ENCODE data around the gene LACTB. TPM values are rescaled to one million over a fixed set of nuclear protein-coding genes. Genes with fewer than 3 reads are reported as not detected.

Gene LACTB
- total RNA-seq, 1 experiment from 2014 or later = 17.2 TPM

GRCh38 chr15:63109498-63109897 is 12.2 kb upstream of the LACTB start:
- peaks cover 17% of the 10 kb centered on the region for H3K9me3 Mint-ChIP-seq
- CTCF ChIA-PET = no interaction called here
- no peak overlapping the region for H3K4me3 Mint-ChIP-seq
- TF ChIP-seq ELF4 (CRISPR knock-in tag; IDR thresholded peaks at IDR 0.05; ENCODE audit: low read depth) (no peak), ZNF425 (CRISPR knock-in tag; conservative IDR thresholded peaks at IDR 0.05) (no peak), RELA (CRISPR knock-in tag; IDR thresholded peaks at IDR 0.05; ENCODE audit: borderline replicate concordance) (no peak), SP1 (CRISPR knock-in tag; conservative IDR thresholded peaks at IDR 0.05) (no peak), TEAD4 (CRISPR knock-in tag; IDR thresholded peaks at IDR 0.05) (no peak), SOX15 (CRISPR knock-in tag; IDR thresholded peaks at IDR 0.05) (no peak)
- ATAC-seq (no peak), DNase-seq (ENCODE audit: low spot score) (no peak)
- no peaks in the 10 kb centered on the region for H3K4me1 Mint-ChIP-seq
- H3K36me3 Mint-ChIP-seq = peaks cover 4% of the 10 kb centered on the region
- no peak overlapping the region for H3K27ac Mint-ChIP-seq
- POLR2A ChIA-PET = no interaction called here
- no peaks in the 10 kb centered on the region; the same call in 1 of the 2 replicates for H3K27me3 Mint-ChIP-seq (ENCODE audit: low read depth)

- no peaks in the 10 kb centered on the region for H3K4me1 Mint-ChIP-seq
- H3K4me3 Mint-ChIP-seq = no peak overlapping the region
- ATAC-seq (no peak), DNase-seq (ENCODE audit: low spot score) (no peak)
- no peaks in the 10 kb centered on the region; the same call in 1 of the 2 replicates for H3K27me3 Mint-ChIP-seq (ENCODE audit: low read depth)
- ChIA-PET CTCF (no interaction called here), POLR2A (no interaction called here)
- H3K9me3 Mint-ChIP-seq = peaks cover 13% of the 10 kb centered on the region
- H3K36me3 Mint-ChIP-seq = peaks cover 3% of the 10 kb centered on the region
- TF ChIP-seq ZNF425 (CRISPR knock-in tag; conservative IDR thresholded peaks at IDR 0.05) (no peak), ZNF512 (CRISPR knock-in tag; IDR thresholded peaks at IDR 0.05; ENCODE audit: borderline replicate concordance) (no peak), MYBL2 (CRISPR knock-in tag; IDR thresholded peaks at IDR 0.05) (no peak)
- H3K27ac Mint-ChIP-seq = no peak overlapping the region
Observed at GRCh38 chr15:63109920-63110319, 11.7 kb upstream of the LACTB start.

- Mint-ChIP-seq H3K9me3 (peaks cover 6% of the 10 kb centered on the region), H3K4me3 (no peak overlapping the region), H3K4me1 (no peaks in the 10 kb centered on the region), H3K27ac (no peak overlapping the region), H3K27me3 (ENCODE audit: low read depth) (no peaks in the 10 kb centered on the region; the same call in 1 of the 2 replicates), H3K36me3 (no peaks in the 10 kb centered on the region)
- ATAC-seq (no peak), DNase-seq (ENCODE audit: low spot score) (no peak)
- POLR2A ChIA-PET = no interaction called here
- CTCF ChIA-PET = no interaction called here
- no peak for TF ChIP-seq ZNF396 (CRISPR knock-in tag; IDR thresholded peaks at IDR 0.05; ENCODE audit: borderline replicate concordance)
- no peak for TF ChIP-seq ETV6 (CRISPR knock-in tag; IDR thresholded peaks at IDR 0.05)
- TF ChIP-seq ZBTB43 (CRISPR knock-in tag; IDR thresholded peaks at IDR 0.05) = no peak
- TF ChIP-seq AFF4 (CRISPR knock-in tag; IDR thresholded peaks at IDR 0.05; ENCODE audit: borderline replicate concordance) = no peak
- TF ChIP-seq TP53 (CRISPR knock-in tag; IDR thresholded peaks at IDR 0.05) = no peak
- TF ChIP-seq SP1 (CRISPR knock-in tag; conservative IDR thresholded peaks at IDR 0.05) = no peak
- no peak for TF ChIP-seq FOXJ3 (CRISPR knock-in tag; IDR thresholded peaks at IDR 0.05; ENCODE audit: borderline replicate concordance)
- TF ChIP-seq NR3C1 (CRISPR knock-in tag; conservative IDR thresholded peaks at IDR 0.05; ENCODE audit: low read depth) = no peak
- TF ChIP-seq, protein P1, sequence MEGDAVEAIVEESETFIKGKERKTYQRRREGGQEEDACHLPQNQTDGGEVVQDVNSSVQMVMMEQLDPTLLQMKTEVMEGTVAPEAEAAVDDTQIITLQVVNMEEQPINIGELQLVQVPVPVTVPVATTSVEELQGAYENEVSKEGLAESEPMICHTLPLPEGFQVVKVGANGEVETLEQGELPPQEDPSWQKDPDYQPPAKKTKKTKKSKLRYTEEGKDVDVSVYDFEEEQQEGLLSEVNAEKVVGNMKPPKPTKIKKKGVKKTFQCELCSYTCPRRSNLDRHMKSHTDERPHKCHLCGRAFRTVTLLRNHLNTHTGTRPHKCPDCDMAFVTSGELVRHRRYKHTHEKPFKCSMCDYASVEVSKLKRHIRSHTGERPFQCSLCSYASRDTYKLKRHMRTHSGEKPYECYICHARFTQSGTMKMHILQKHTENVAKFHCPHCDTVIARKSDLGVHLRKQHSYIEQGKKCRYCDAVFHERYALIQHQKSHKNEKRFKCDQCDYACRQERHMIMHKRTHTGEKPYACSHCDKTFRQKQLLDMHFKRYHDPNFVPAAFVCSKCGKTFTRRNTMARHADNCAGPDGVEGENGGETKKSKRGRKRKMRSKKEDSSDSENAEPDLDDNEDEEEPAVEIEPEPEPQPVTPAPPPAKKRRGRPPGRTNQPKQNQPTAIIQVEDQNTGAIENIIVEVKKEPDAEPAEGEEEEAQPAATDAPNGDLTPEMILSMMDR (IDR thresholded peaks at IDR 0.05) = no peak
- no peak for TF ChIP-seq ESRRA (CRISPR knock-in tag; IDR thresholded peaks at IDR 0.05; ENCODE audit: borderline replicate concordance)
Observed at GRCh38 chr15:63110428-63111026, 11.1 kb upstream of the LACTB start.
